Stimulated activated memory B cell treated with anti-CD40 and anti-IgM and Interleukin-4, amounts not matched to agents 10 μg/mL and 1 μg/mL and 100 μg/mL, for 72 hours (primary cell): ENCODE results near the gene TMEM151A.
"Not testable (repeated sequence)": the region's sequence is repeated elsewhere in the genome, so short reads cannot be mapped to it uniquely, and the experiment has no call there.

Source experiments
- ATAC-seq: fragments of 150-1000 bp; cut with Tn5 transposase; 2 replicates; pipeline ENCODE4 v1.10.0; 2021
- H3K27ac Mint-ChIP-seq: one replicate; pipeline ENCODE4 v1.8.0; 2022; ENCODE audit warnings: mild to moderate bottlenecking, mixed read lengths
- H3K27me3 Mint-ChIP-seq: one replicate; pipeline ENCODE4 v1.8.0; 2022; ENCODE audit warnings: mixed read lengths
- H3K36me3 Mint-ChIP-seq: one replicate; pipeline ENCODE4 v1.8.0; 2022; ENCODE audit warnings: mixed read lengths
- H3K4me1 Mint-ChIP-seq: one replicate; pipeline ENCODE4 v1.8.0; 2022; ENCODE audit warnings: mixed read lengths
- H3K4me3 Mint-ChIP-seq: one replicate; pipeline ENCODE4 v1.8.0; 2022; ENCODE audit warnings: mild to moderate bottlenecking, moderate library complexity, mixed read lengths
- H3K9me3 Mint-ChIP-seq: one replicate; pipeline ENCODE4 v1.8.0; 2022; ENCODE audit warnings: mixed read lengths

TMEM151A gene

GRCh38 chr11:66275984-66276612 lies 15.6 kb upstream of the TMEM151A start:
- no peak for ATAC-seq
- peaks cover 20% of the 10 kb centered on the region for H3K27me3 Mint-ChIP-seq
- peaks cover 36% of the 10 kb centered on the region for H3K4me1 Mint-ChIP-seq
- H3K4me3 Mint-ChIP-seq, result no peak overlapping the region
- no peak overlapping the region for H3K27ac Mint-ChIP-seq
- peaks cover 52% of the 10 kb centered on the region for H3K36me3 Mint-ChIP-seq
- H3K9me3 Mint-ChIP-seq, result no peaks in the 10 kb centered on the region

GRCh38 chr11:66276619-66277018 lies 15.1 kb upstream of the TMEM151A start:
- Mint-ChIP-seq H3K4me1 (peaks cover 41% of the 10 kb centered on the region), H3K27me3 (peaks cover 21% of the 10 kb centered on the region), H3K36me3 (peaks cover 52% of the 10 kb centered on the region)
- not testable (repeated sequence) for H3K4me3 Mint-ChIP-seq, H3K27ac Mint-ChIP-seq, ATAC-seq, H3K9me3 Mint-ChIP-seq

- H3K4me3 Mint-ChIP-seq, H3K27ac Mint-ChIP-seq, ATAC-seq, H3K9me3 Mint-ChIP-seq: not testable (repeated sequence)
- Mint-ChIP-seq H3K4me1 (peaks cover 46% of the 10 kb centered on the region), H3K36me3 (peaks cover 48% of the 10 kb centered on the region), H3K27me3 (peaks cover 21% of the 10 kb centered on the region)
These were observed 14.6 kb upstream of the TMEM151A start for GRCh38 chr11:66277064-66277463.

- peaks cover 44% of the 10 kb centered on the region for H3K36me3 Mint-ChIP-seq
- H3K4me3 Mint-ChIP-seq, result peak within 1 kb of the TSS; percentile 62
- peak; percentile 54 for ATAC-seq
- H3K4me1 Mint-ChIP-seq, result peaks cover 52% of the 10 kb centered on the region
- H3K27me3 Mint-ChIP-seq, result peaks cover 21% of the 10 kb centered on the region
- H3K27ac Mint-ChIP-seq, result peak within 1 kb of the TSS; percentile 42
- H3K9me3 Mint-ChIP-seq, result no peaks in the 10 kb centered on the region
These were observed 14.0 kb upstream of the TMEM151A start, which contains the start of gene CNIH2 for GRCh38 chr11:66277471-66278362. Gene CNIH2 (plus strand): TSS chr11:66278175. CDS start chr11:66278457, 282 bp downstream.

- Mint-ChIP-seq H3K4me3 (peak overlapping the region; percentile 62), H3K27ac (peak overlapping the region; percentile 42), H3K9me3 (no peaks in the 10 kb centered on the region), H3K27me3 (peaks cover 21% of the 10 kb centered on the region), H3K4me1 (peaks cover 57% of the 10 kb centered on the region), H3K36me3 (peaks cover 37% of the 10 kb centered on the region)
- no peak for ATAC-seq
These were observed 13.2 kb upstream of the TMEM151A start for GRCh38 chr11:66278363-66279091.

- no peak for ATAC-seq
- H3K9me3 Mint-ChIP-seq, result no peaks in the 10 kb centered on the region
- peaks cover 31% of the 10 kb centered on the region for H3K36me3 Mint-ChIP-seq
- H3K4me1 Mint-ChIP-seq, result peaks cover 60% of the 10 kb centered on the region
- H3K27ac Mint-ChIP-seq, result peak overlapping the region; percentile 42
- H3K27me3 Mint-ChIP-seq, result peaks cover 21% of the 10 kb centered on the region
- H3K4me3 Mint-ChIP-seq, result peak overlapping the region; percentile 62
These were observed 12.5 kb upstream of the TMEM151A start for GRCh38 chr11:66279092-66279734.

- Mint-ChIP-seq H3K27ac (peak overlapping the region; percentile 33), H3K4me3 (no peak overlapping the region), H3K4me1 (peaks cover 67% of the 10 kb centered on the region)
These were observed 11.3 kb upstream of the TMEM151A start for GRCh38 chr11:66280428-66280827.

GRCh38 chr11:66281001-66281400 lies 10.7 kb upstream of the TMEM151A start:
- peaks cover 71% of the 10 kb centered on the region for H3K4me1 Mint-ChIP-seq
- H3K27me3 Mint-ChIP-seq, result peaks cover 21% of the 10 kb centered on the region
- ATAC-seq, result no peak
- no peak overlapping the region for H3K4me3 Mint-ChIP-seq
- H3K36me3 Mint-ChIP-seq, result peaks cover 18% of the 10 kb centered on the region
- H3K27ac Mint-ChIP-seq, result peak overlapping the region; percentile 33
- no peaks in the 10 kb centered on the region for H3K9me3 Mint-ChIP-seq

More at GRCh38 chr11:66280428-66280827, 11.3 kb upstream of the TMEM151A start:
- Mint-ChIP-seq H3K36me3 (peaks cover 24% of the 10 kb centered on the region), H3K27me3 (peaks cover 21% of the 10 kb centered on the region), H3K9me3 (no peaks in the 10 kb centered on the region)
- no peak for ATAC-seq

- H3K27me3 Mint-ChIP-seq, result peaks cover 21% of the 10 kb centered on the region
- peaks cover 76% of the 10 kb centered on the region for H3K4me1 Mint-ChIP-seq
- peak overlapping the region; percentile 57 for H3K27ac Mint-ChIP-seq
- H3K36me3 Mint-ChIP-seq, result peaks cover 9% of the 10 kb centered on the region
- H3K9me3 Mint-ChIP-seq, result no peaks in the 10 kb centered on the region
- no peak overlapping the region for H3K4me3 Mint-ChIP-seq
- no peak for ATAC-seq
These were observed 9.8 kb upstream of the TMEM151A start for GRCh38 chr11:66281776-66282467.

- Mint-ChIP-seq H3K4me1 (peaks cover 77% of the 10 kb centered on the region), H3K36me3 (peaks cover 6% of the 10 kb centered on the region), H3K27me3 (peaks cover 21% of the 10 kb centered on the region), H3K27ac (peak overlapping the region; percentile 57), H3K4me3 (peak overlapping the region; percentile 32), H3K9me3 (no peaks in the 10 kb centered on the region)
- peak; percentile 90 for ATAC-seq
These were observed 8.9 kb upstream of the TMEM151A start for GRCh38 chr11:66282468-66283455.

GRCh38 chr11:66283461-66284105 lies 8.1 kb upstream of the TMEM151A start:
- peaks cover 82% of the 10 kb centered on the region for H3K4me1 Mint-ChIP-seq
- peaks cover 6% of the 10 kb centered on the region for H3K36me3 Mint-ChIP-seq
- no peak overlapping the region for H3K4me3 Mint-ChIP-seq
- peak overlapping the region; percentile 57 for H3K27ac Mint-ChIP-seq
- H3K27me3 Mint-ChIP-seq, result peaks cover 21% of the 10 kb centered on the region
- no peaks in the 10 kb centered on the region for H3K9me3 Mint-ChIP-seq
- no peak for ATAC-seq

- peaks cover 12% of the 10 kb centered on the region for H3K27me3 Mint-ChIP-seq
- H3K36me3 Mint-ChIP-seq, result peaks cover 6% of the 10 kb centered on the region
- H3K27ac Mint-ChIP-seq, result no peak overlapping the region
- ATAC-seq, result no peak
- no peak overlapping the region for H3K4me3 Mint-ChIP-seq
- H3K9me3 Mint-ChIP-seq, result no peaks in the 10 kb centered on the region
- H3K4me1 Mint-ChIP-seq, result peaks cover 75% of the 10 kb centered on the region
These were observed 7.1 kb upstream of the TMEM151A start for GRCh38 chr11:66284526-66285078.
